ACC112 (cell line): Measurements from ENCODE around the gene OSBP2.
"Not testable (repeated sequence)": the region's sequence is repeated elsewhere in the genome, so short reads cannot be mapped to it uniquely, and the experiment has no call there.

ENCODE experiments used
- H2AFZ ChIP-seq: fragments of 200-600 bp; sonication (generic); one replicate; pipeline ENCODE4 v1.6.0; 2017; ENCODE audit warnings: antibody characterized with exemption, low read length; ENCODE audit not compliant: unreplicated experiment
- H3K27ac ChIP-seq: fragments of 200-600 bp; sonication (generic); 2 replicates; pipeline ENCODE4 v1.5.1; 2014; ENCODE audit warnings: low read depth, mild to moderate bottlenecking, antibody characterized with exemption, low read length, moderate library complexity
- H3K27me3 ChIP-seq: fragments of 200-600 bp; sonication (generic); 2 replicates; pipeline ENCODE4 v1.6.1; 2014; ENCODE audit warnings: mild to moderate bottlenecking, antibody characterized with exemption, low read length, moderate library complexity, mixed read lengths; ENCODE audit not compliant: insufficient read depth
- H3K36me3 ChIP-seq: fragments of 200-600 bp; sonication (generic); 2 replicates; pipeline ENCODE4 v1.6.1; 2016; ENCODE audit warnings: mild to moderate bottlenecking, antibody characterized with exemption, low read length, moderate library complexity, mixed read lengths; ENCODE audit not compliant: insufficient read depth
- H3K4me1 ChIP-seq: fragments of 200-600 bp; sonication (generic); one replicate; pipeline ENCODE4 v1.6.1; 2016; ENCODE audit warnings: low read length, mixed read lengths; ENCODE audit not compliant: insufficient read depth, unreplicated experiment, control insufficient read depth
- H3K4me3 ChIP-seq: fragments of 200-600 bp; sonication (generic); 2 replicates; pipeline ENCODE4 v1.5.1; 2014; ENCODE audit warnings: mild to moderate bottlenecking, low read depth, low read length
- H3K79me2 ChIP-seq: fragments of 200-600 bp; sonication (generic); one replicate; pipeline ENCODE4 v1.6.0; 2016; ENCODE audit warnings: low read length; ENCODE audit not compliant: control insufficient read depth, unreplicated experiment, insufficient read depth

OSBP2 gene

DNA sequence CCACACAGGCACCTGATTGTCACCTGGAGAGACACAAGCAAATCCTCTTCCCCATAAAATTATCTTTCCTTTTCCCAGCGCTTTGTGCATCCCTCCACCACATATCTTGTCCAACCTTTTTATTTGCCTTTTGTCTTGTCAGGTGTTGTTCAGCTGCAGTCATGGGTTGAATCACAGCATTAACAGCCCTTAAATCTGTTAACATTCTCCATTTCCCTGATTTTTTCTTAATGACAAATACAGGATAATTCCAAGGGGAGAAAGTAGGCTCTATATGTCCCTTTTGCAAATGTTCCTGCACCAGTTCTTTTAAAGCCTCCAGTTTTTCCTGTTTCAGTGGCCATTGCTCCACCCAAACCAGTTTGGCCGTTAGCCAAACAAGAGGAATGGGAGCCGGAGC, 18.1 kb upstream of the OSBP2 start:
- not testable (repeated sequence) for H3K79me2 ChIP-seq, H3K4me3 ChIP-seq, H3K27me3 ChIP-seq, H3K36me3 ChIP-seq, H3K4me1 ChIP-seq, H3K27ac ChIP-seq, H2AFZ ChIP-seq

DNA sequence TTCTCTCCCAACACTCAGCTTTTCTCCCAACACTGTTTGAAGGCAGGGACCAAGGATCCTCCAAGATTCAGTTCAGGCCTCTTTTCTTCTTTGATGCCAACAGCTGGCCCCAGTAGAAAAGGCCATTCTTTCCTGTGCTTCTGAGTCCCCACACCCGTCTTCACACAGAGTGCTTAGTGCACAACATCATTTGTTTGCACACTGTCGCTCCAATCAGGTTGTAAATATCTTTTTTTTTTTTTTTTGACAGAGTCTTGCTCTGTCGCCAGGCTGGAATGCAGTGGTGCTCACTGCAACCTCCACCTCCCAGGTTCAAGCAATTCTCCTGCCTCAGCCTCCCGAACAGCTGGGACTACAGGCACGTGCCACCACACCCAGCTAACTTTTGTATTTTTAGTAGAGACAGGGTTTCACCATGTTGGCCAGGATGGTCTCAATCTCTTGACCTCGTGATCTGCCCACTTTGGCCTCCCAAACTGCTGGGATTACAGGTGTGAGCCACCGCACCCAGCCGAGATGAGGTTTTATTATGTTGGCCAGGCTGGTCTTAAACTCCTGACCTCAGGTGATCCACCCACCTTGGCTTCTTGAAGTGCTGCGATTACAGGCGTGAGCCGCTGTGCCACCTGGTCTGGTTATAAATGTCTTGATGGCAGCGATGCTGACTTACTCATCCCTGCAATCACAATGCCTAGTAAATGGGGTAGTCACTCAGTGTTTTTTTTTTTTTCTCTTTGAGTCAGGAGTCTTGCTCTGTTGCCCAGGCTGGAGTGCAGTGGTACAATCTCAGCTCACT, 14.6 kb upstream of the OSBP2 start:
- H3K27me3 ChIP-seq, H3K4me1 ChIP-seq, H3K27ac ChIP-seq, H3K4me3 ChIP-seq, H3K36me3 ChIP-seq, H2AFZ ChIP-seq, H3K79me2 ChIP-seq: not testable (repeated sequence)

DNA sequence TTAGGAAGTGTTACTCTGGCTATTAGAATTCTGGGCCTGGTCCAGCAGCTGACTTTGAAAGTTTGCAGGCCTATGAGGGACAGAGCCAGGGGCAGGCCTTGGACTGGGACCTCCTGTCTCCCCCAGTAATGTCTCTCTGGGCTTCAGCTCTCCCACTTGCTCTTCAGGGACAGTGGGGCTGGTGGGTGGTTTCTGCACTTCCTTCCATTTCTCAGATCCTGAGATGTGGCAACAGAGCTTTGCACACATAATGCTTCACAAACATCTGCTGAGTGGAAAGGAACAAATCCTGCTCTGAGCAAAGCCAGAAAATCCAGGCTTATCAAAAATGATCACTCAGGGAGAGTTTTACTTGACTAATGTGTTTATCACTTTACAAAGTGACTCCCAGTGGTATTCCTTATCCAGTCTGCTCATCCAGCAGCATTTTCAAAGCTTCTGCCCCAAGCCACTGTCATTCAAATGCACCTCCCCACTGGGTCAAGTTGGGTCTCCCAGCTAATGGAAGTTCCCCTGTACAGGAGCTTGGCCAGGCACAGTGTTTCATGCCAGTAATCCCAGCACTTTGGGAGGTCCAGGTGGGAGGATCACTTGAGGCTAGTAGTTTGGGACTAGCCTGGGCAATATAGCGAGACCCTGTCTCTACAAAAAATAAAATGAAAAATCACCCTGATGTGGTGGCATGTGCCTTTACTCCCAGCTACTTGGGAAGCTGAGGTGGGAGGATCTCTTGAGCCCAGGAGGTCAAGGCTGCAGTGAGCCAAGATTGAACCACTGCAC, 13.5 kb upstream of the OSBP2 start:
- Histone ChIP-seq H2AFZ (no peak overlapping the region), H3K79me2 (no peaks in the 10 kb centered on the region), H3K27me3 (no peaks in the 10 kb centered on the region), H3K27ac (no peak overlapping the region), H3K4me3 (no peak overlapping the region), H3K36me3 (no peaks in the 10 kb centered on the region), H3K4me1 (no peaks in the 10 kb centered on the region)

DNA sequence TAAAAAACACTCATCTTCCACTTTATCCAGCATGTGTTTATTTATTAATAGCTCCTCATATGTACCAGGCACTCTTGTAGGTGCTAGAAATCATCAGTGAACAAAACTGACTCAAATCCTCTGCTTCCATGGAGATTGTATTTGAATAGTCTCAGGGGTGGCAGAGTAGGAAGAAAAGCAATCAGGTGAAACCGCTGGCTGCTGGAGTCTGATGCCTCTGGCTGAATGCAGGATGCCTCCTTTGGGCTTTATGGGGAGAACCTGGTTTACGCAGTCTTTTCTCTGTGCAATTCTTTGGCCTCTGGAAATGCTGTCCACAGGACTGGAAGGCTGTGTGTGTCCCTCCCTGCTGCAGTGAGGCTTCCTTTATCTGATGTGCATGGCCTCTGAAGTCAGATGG, 12.8 kb upstream of the OSBP2 start:
- H2AFZ ChIP-seq, result no peak overlapping the region

DNA sequence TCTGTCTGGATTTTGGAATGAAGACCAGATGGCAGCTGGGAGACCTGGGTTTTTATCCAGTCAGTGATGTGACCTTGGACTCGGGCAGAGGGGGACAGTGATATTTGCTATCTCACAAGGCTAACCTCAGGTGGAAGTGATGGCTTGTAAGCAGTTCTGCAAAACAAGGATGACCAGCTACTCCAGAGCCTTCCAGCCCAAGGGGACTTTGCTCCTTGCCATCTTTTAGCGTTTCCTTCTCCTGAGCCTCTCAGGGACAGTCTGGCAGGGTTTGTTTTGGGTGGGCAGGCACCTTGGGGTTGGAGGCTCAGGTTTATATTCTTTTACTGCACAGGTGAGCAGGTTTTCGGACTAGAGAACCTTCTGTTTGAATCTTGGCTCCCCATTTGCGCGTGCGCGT, 9.5 kb upstream of the OSBP2 start:
- H3K27me3 ChIP-seq, result no peaks in the 10 kb centered on the region
- H3K36me3 ChIP-seq, result no peaks in the 10 kb centered on the region
- no peaks in the 10 kb centered on the region for H3K4me1 ChIP-seq
- H3K27ac ChIP-seq, result no peak overlapping the region
- H3K4me3 ChIP-seq, result no peak overlapping the region
- H2AFZ ChIP-seq, result no peak overlapping the region
- H3K79me2 ChIP-seq, result no peaks in the 10 kb centered on the region

More for the DNA sequence above, 12.8 kb upstream of the OSBP2 start:
- H3K79me2 ChIP-seq, result no peaks in the 10 kb centered on the region
- H3K27ac ChIP-seq, result no peak overlapping the region
- no peaks in the 10 kb centered on the region for H3K27me3 ChIP-seq
- no peak overlapping the region for H3K4me3 ChIP-seq
- H3K4me1 ChIP-seq, result no peaks in the 10 kb centered on the region
- no peaks in the 10 kb centered on the region for H3K36me3 ChIP-seq

DNA sequence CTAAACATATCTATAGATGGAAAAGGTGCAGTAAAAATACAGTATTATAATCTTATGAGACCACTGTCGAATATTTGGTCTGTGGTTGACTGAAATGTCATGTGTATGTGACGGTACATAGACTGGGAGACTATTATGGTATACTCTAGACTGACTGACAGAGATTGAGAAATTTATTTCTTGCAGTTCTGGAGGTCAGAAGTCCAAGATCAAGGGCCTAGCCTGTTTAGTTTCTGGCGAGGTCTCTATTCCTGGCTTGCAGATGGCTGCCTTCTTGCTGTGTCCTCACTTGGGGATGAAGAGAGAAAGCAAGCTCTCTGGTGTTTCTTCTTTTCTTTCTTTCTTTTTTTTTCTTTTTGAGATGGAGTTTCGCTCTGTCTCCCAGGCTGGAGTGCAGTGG, 7.3 kb upstream of the OSBP2 start:
- H3K4me1 ChIP-seq, result no peaks in the 10 kb centered on the region
- no peaks in the 10 kb centered on the region for H3K36me3 ChIP-seq
- no peak overlapping the region for H3K4me3 ChIP-seq
- H3K27ac ChIP-seq, result no peak overlapping the region
- H3K27me3 ChIP-seq, result no peaks in the 10 kb centered on the region
- H3K79me2 ChIP-seq, result no peaks in the 10 kb centered on the region
- no peak overlapping the region for H2AFZ ChIP-seq

DNA sequence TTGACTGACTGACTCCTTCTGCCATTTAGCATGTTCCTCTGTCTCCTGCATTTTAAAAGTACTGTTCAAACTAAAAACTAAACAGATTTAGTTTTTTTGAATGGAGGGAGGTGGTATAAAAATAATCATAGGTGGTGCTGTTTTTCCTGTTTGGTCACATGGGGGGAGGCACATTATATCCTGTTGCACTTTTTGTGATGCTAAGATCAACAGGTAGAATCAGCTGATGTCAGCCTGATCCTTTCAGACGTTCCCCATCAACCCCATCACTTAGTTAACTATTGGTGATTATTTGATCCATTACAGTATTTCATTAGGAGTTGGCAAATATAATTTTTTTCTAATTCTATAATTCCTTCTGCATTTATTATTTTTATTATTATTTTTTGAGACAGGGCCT, 5.1 kb upstream of the OSBP2 start:
- no peaks in the 10 kb centered on the region for H3K27me3 ChIP-seq
- H3K4me3 ChIP-seq, result no peak overlapping the region
- H3K27ac ChIP-seq, result no peak overlapping the region
- no peaks in the 10 kb centered on the region for H3K36me3 ChIP-seq
- H3K79me2 ChIP-seq, result no peaks in the 10 kb centered on the region
- no peak overlapping the region for H2AFZ ChIP-seq
- H3K4me1 ChIP-seq, result no peaks in the 10 kb centered on the region

DNA sequence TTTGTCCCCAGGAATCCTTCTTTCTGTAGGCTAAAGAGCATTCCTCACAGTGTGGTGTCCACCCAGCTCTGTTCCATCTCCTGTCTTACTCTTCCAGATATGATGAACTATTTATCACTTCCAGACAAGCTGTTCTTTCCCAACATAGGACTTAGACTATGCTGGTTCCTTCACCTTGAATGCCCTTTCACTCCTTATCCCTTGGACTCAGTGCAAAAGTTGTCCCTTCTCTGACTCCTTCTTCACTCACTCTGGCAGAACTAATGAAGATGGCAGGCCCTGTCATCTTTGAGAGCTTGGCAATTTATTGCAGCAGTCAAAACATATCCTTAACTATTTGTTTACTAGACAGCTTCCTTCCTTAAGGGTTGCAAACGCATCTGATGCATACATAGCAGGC, 3.5 kb upstream of the OSBP2 start:
- Histone ChIP-seq H3K36me3 (no peaks in the 10 kb centered on the region), H2AFZ (no peak overlapping the region), H3K4me3 (no peak overlapping the region), H3K4me1 (no peaks in the 10 kb centered on the region), H3K27ac (no peak overlapping the region), H3K27me3 (no peaks in the 10 kb centered on the region), H3K79me2 (no peaks in the 10 kb centered on the region)

DNA sequence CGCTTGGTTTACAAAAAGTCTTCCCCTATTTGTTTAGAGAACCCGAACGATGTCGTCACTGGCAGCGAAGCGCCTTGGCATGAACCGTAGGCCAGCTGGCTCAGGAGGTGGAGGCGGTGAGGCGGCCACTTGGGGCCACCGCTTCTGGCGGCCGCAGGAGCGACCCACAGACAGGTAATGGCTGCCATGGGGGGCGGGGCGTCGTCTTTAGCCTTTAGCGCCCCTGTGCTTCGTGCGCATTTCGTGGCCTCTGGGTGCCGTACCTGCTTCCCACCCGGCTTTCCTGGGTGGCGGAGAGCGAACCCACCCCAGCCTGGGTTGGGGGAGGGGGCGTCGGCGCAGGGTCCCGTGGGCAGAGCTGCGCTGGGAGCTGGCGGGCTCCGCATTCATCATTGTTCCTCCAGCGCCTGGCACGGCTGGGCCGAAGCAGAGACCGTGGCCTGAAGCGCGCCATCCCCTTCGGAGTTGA, 469 bp upstream of the OSBP2 start:
- H2AFZ ChIP-seq, result no peak overlapping the region
- peak overlapping the region; percentile 69 for H3K4me3 ChIP-seq
- no peak overlapping the region for H3K27ac ChIP-seq

DNA sequence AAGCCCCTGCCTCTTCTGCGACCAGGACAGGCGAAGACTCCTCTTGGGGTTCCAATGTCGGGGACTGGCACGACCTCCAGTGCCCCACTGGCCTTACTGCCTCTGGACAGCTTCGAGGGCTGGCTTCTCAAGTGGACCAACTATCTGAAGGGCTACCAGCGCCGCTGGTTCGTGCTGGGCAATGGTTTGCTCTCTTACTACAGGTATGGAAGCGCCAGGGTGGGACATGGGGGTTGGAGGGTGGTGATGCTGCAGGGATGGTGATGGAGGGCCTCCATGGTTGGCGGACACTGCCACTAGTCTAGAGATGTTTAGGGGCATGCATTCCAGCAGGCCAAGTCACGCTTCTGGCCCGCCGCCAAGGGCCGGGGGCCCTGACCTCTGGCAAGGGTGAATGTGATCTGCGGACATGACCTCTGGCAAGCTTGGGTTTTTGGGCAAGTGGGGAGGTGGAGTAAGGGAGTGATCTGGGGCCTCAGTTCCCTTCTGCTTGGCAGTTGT, 727 bp downstream of the OSBP2 start:
- H3K79me2 ChIP-seq, result no peaks in the 10 kb centered on the region
- H3K27ac ChIP-seq, result no peak overlapping the region
- H3K36me3 ChIP-seq, result no peaks in the 10 kb centered on the region
- H3K27me3 ChIP-seq, result no peaks in the 10 kb centered on the region
- H2AFZ ChIP-seq, result no peak overlapping the region
- no peaks in the 10 kb centered on the region for H3K4me1 ChIP-seq
- peak overlapping the region; percentile 76 for H3K4me3 ChIP-seq

More for the DNA sequence above, 469 bp upstream of the OSBP2 start:
- H3K4me1 ChIP-seq, result no peaks in the 10 kb centered on the region
- no peaks in the 10 kb centered on the region for H3K27me3 ChIP-seq
- no peaks in the 10 kb centered on the region for H3K79me2 ChIP-seq
- no peaks in the 10 kb centered on the region for H3K36me3 ChIP-seq
